ENCODE data around the gene CEP104.
A peak's percentile ranks its signal among the peaks of the same experiment; 100 is the strongest.

Gene CEP104

GRCh38 chr1:3796215-3797061 lies 60.6 kb downstream of the CEP104 start, which contains the start of gene LRRC47:
LRRC47 (minus strand) TSS chr1:3796498; CDS start chr1:3796476, 22 bp downstream.
- peak; percentile 92 for DNase-seq (ENCODE audit: low read depth)

- no peak for DNase-seq (ENCODE audit: low read depth)
Observed at GRCh38 chr1:3795453-3796214, 61.4 kb downstream of the CEP104 start.

GRCh38 chr1:3790952-3791351 lies 66.1 kb downstream of the CEP104 start:
- no peak for DNase-seq (ENCODE audit: low read depth)

GRCh38 chr1:3790500-3790923 lies 66.5 kb downstream of the CEP104 start:
- no peak for DNase-seq (ENCODE audit: low read depth)

GRCh38 chr1:3789421-3790300 lies 67.3 kb downstream of the CEP104 start:
- DNase-seq (ENCODE audit: low read depth) = no peak

GRCh38 chr1:3788756-3789420 lies 68.1 kb downstream of the CEP104 start:
- DNase-seq (ENCODE audit: low read depth) = no peak

GRCh38 chr1:3787745-3788605 lies 69.0 kb downstream of the CEP104 start:
- DNase-seq (ENCODE audit: low read depth) = no peak

GRCh38 chr1:3787349-3787715 lies 69.7 kb downstream of the CEP104 start:
- DNase-seq (ENCODE audit: low read depth) = no peak

GRCh38 chr1:3786468-3787348 lies 70.3 kb downstream of the CEP104 start:
- DNase-seq (ENCODE audit: low read depth) = no peak

GRCh38 chr1:3785456-3786157 lies 71.4 kb downstream of the CEP104 start:
- no peak for DNase-seq (ENCODE audit: low read depth)

GRCh38 chr1:3785045-3785444 lies 72.0 kb downstream of the CEP104 start:
- no peak for DNase-seq (ENCODE audit: low read depth)

- no peak for DNase-seq (ENCODE audit: low read depth)
Observed at GRCh38 chr1:3783651-3784474, 73.1 kb downstream of the CEP104 start.

GRCh38 chr1:3780901-3781300 lies 76.1 kb downstream of the CEP104 start:
- DNase-seq (ENCODE audit: low read depth) = no peak

GRCh38 chr1:3779912-3780416 lies 77.0 kb downstream of the CEP104 start:
- DNase-seq (ENCODE audit: low read depth) = no peak

GRCh38 chr1:3779265-3779911 lies 77.6 kb downstream of the CEP104 start:
- DNase-seq (ENCODE audit: low read depth) = no peak

GRCh38 chr1:3778590-3779264 lies 78.3 kb downstream of the CEP104 start:
- no peak for DNase-seq (ENCODE audit: low read depth)
